GM18870 (cell line): Measurements from ENCODE around the gene AGO4.

Experiments
- ATAC-seq: cut with Tn5 transposase; IDR thresholded peaks from one replicate; pipeline ENCODE4 v1.9.1; 2021; ENCODE audit warnings: moderate library complexity; ENCODE audit not compliant: unreplicated experiment

Gene AGO4

GRCh38 chr1:35894183-35894582 is 86.4 kb downstream of the AGO4 start:
- ATAC-seq = no peak

- no peak for ATAC-seq
Observed at GRCh38 chr1:35894656-35895055, 86.8 kb downstream of the AGO4 start.

GRCh38 chr1:35899941-35900340 is 92.1 kb downstream of the AGO4 start:
- ATAC-seq = no peak

GRCh38 chr1:35901235-35901634 is 93.4 kb downstream of the AGO4 start:
- no peak for ATAC-seq

- no peak for ATAC-seq
Observed at GRCh38 chr1:35902671-35903070, 94.9 kb downstream of the AGO4 start.
